Activated B cell treated with CpG ODN at 0.5 μM for 24 hours (primary cell): ENCODE measurements around the gene ARHGEF9. TPM values are rescaled to one million over a fixed set of nuclear protein-coding genes. Genes with fewer than 3 reads are reported as not detected.

Experiments used
- ATAC-seq: fragments of 200-7000 bp; cut with Tn5 transposase; one replicate; pipeline ENCODE4 v1.10.0; 2021; ENCODE audit warnings: low read depth, mild to moderate bottlenecking, moderate library complexity
- CTCF ChIA-PET: fragments of 350-600 bp; sonication (Branson Sonifier 250); formaldehyde crosslinking; loops from one replicate; lab custom pipeline; 2021; ENCODE audit warnings: antibody characterized with exemption; lab: Charles Lee
- POLR2A ChIA-PET: fragments of 350-600 bp; sonication (Branson Sonifier 250); formaldehyde crosslinking; loops from one replicate; lab custom pipeline; 2021; ENCODE audit warnings: antibody characterized with exemption; lab: Charles Lee
- DNase-seq: peaks from one replicate; pipeline ENCODE4 v3.0.0; 2022
- H3K27ac Mint-ChIP-seq: one replicate; pipeline ENCODE4 v1.8.0; 2020; ENCODE audit warnings: mixed read lengths
- H3K27me3 Mint-ChIP-seq: one replicate; pipeline ENCODE4 v1.8.0; 2021; ENCODE audit warnings: mixed read lengths
- H3K36me3 Mint-ChIP-seq: one replicate; pipeline ENCODE4 v1.8.0; 2021; ENCODE audit warnings: low read depth, mixed read lengths
- H3K4me1 Mint-ChIP-seq: one replicate; pipeline ENCODE4 v1.8.0; 2021; ENCODE audit warnings: mixed read lengths
- H3K4me3 Mint-ChIP-seq: one replicate; pipeline ENCODE4 v1.8.0; 2020; ENCODE audit warnings: mild to moderate bottlenecking, mixed read lengths
- H3K9me3 Mint-ChIP-seq: one replicate; pipeline ENCODE4 v1.8.0; 2020; ENCODE audit warnings: mixed read lengths
- intact Hi-C: fragments of 100-400 bp; cut with micrococcal nuclease; formaldehyde crosslinking; loops from one replicate; pipeline ENCODE4 v1.15.1; 2024
- total RNA-seq: library from RNA; stranded (reverse); gene quantifications from 2 replicates; pipeline ENCODE4 v1.2.3, GENCODE V29; 2022
- TF ChIP-seq, protein P1 (sequence below): fragments of 200-600 bp; IDR thresholded peaks from one replicate; pipeline ENCODE4 v1.8.0; 2022; ENCODE audit warnings: antibody characterized with exemption, mild to moderate bottlenecking

Gene ARHGEF9
- total RNA-seq, 1 donor from 2014 or later, result 25.1 TPM

- ChIA-PET CTCF (no interaction called here), POLR2A (no interaction called here)
- DNase-seq (no peak), ATAC-seq (no peak)
- Mint-ChIP-seq H3K4me1 (no peaks in the 10 kb centered on the region), H3K27me3 (no peaks in the 10 kb centered on the region), H3K4me3 (no peak overlapping the region), H3K9me3 (no peaks in the 10 kb centered on the region), H3K36me3 (peaks cover 58% of the 10 kb centered on the region), H3K27ac (no peak overlapping the region)
- intact Hi-C loops, result no loop called here
- TF ChIP-seq, protein P1, sequence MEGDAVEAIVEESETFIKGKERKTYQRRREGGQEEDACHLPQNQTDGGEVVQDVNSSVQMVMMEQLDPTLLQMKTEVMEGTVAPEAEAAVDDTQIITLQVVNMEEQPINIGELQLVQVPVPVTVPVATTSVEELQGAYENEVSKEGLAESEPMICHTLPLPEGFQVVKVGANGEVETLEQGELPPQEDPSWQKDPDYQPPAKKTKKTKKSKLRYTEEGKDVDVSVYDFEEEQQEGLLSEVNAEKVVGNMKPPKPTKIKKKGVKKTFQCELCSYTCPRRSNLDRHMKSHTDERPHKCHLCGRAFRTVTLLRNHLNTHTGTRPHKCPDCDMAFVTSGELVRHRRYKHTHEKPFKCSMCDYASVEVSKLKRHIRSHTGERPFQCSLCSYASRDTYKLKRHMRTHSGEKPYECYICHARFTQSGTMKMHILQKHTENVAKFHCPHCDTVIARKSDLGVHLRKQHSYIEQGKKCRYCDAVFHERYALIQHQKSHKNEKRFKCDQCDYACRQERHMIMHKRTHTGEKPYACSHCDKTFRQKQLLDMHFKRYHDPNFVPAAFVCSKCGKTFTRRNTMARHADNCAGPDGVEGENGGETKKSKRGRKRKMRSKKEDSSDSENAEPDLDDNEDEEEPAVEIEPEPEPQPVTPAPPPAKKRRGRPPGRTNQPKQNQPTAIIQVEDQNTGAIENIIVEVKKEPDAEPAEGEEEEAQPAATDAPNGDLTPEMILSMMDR, result no peak
Measured at GRCh38 chrX:63664083-63664482, 120.9 kb downstream of the ARHGEF9 start.

- peaks cover 54% of the 10 kb centered on the region for H3K36me3 Mint-ChIP-seq
Measured at GRCh38 chrX:63661676-63662075, 123.3 kb downstream of the ARHGEF9 start.

GRCh38 chrX:63658920-63659319 is 126.1 kb downstream of the ARHGEF9 start:
- DNase-seq (no peak), ATAC-seq (no peak)
- H3K4me3 Mint-ChIP-seq, result no peak overlapping the region
- no peaks in the 10 kb centered on the region for H3K9me3 Mint-ChIP-seq
- H3K36me3 Mint-ChIP-seq, result peaks cover 47% of the 10 kb centered on the region
- ChIA-PET CTCF (no interaction called here), POLR2A (no interaction called here)
- TF ChIP-seq, protein P1, result no peak
- H3K27ac Mint-ChIP-seq, result no peak overlapping the region
- H3K4me1 Mint-ChIP-seq, result no peaks in the 10 kb centered on the region
- H3K27me3 Mint-ChIP-seq, result no peaks in the 10 kb centered on the region
- intact Hi-C loops, result no loop called here

More at GRCh38 chrX:63661676-63662075, 123.3 kb downstream of the ARHGEF9 start:
- POLR2A ChIA-PET, result no interaction called here
- Mint-ChIP-seq H3K27me3 (no peaks in the 10 kb centered on the region), H3K27ac (no peak overlapping the region), H3K4me1 (no peaks in the 10 kb centered on the region), H3K9me3 (no peaks in the 10 kb centered on the region), H3K4me3 (no peak overlapping the region)
- intact Hi-C loops, result no loop called here
- DNase-seq (no peak), ATAC-seq (no peak)
- TF ChIP-seq, protein P1, result no peak
- CTCF ChIA-PET, result no interaction called here

GRCh38 chrX:63657821-63658220 is 127.2 kb downstream of the ARHGEF9 start:
- POLR2A ChIA-PET, result no interaction called here
- intact Hi-C loops, result no loop called here

DNA sequence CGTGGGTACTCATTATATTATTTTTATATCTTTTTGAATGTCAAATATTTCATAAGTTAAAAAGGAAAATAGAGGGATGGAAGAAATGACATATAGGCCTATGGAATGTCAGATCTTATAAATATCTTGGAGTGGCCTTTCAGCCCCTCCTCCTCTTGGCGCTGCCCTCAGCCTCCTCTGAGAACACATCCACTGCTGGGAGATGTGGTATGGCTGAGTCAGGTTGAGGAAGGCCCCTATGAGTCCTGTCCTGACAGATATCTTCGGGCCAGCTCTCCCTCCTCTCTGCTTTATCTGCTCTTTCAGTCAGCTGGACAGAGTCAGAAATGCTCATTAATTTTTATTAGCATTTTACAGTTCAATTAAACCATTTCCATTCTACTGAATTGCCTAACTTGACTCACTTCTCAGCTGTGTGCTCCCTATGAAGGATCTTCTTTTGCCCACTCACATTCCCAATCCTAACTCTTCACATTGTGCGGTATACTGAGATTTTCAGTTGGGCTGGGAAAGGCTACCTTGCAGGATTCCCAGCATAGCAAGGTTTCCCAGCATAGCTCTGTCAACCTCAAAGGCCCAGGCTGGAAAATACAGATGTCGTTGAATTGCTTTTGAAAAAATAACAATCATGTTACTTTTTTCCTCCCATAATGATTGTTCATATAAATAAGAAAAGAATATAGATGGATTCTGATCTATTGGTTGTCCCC is 128.0 kb downstream of the ARHGEF9 start:
- Mint-ChIP-seq H3K4me3 (no peak overlapping the region), H3K4me1 (no peaks in the 10 kb centered on the region), H3K9me3 (no peaks in the 10 kb centered on the region), H3K36me3 (peaks cover 49% of the 10 kb centered on the region), H3K27ac (no peak overlapping the region), H3K27me3 (no peaks in the 10 kb centered on the region)
- TF ChIP-seq, protein P1, result no peak
- no peak for DNase-seq
- CTCF ChIA-PET, result no interaction called here
- intact Hi-C loops, result no loop called here
- POLR2A ChIA-PET, result no interaction called here
- ATAC-seq, result no peak

More at GRCh38 chrX:63657821-63658220, 127.2 kb downstream of the ARHGEF9 start:
- Mint-ChIP-seq H3K4me3 (no peak overlapping the region), H3K9me3 (no peaks in the 10 kb centered on the region), H3K36me3 (peaks cover 45% of the 10 kb centered on the region), H3K4me1 (no peaks in the 10 kb centered on the region), H3K27me3 (no peaks in the 10 kb centered on the region), H3K27ac (no peak overlapping the region)
- TF ChIP-seq, protein P1, result no peak
- ATAC-seq (no peak), DNase-seq (no peak)
- CTCF ChIA-PET, result no interaction called here
